ENCODE data around the gene RUNX1.

GRCh38 chr21:34836103-34836932, 212.8 kb downstream of the RUNX1 start:
- TF ChIP-seq POLR2A (IDR thresholded peaks at IDR 0.05; ENCODE audit: low read depth, low read length) (no peak), TAF1 (IDR thresholded peaks at IDR 0.05; ENCODE audit: borderline replicate concordance, low read depth, low read length) (no peak)
